IPS-18c (cell line): ENCODE data around the gene LMAN1L.

ENCODE experiments used
- H3K4me3 ChIP-seq: 2 replicates; pipeline ENCODE4 v1.7.0; 2013; ENCODE audit warnings: low read depth, mild to moderate bottlenecking, low read length, moderate library complexity; ENCODE audit not compliant: insufficient read depth
- H3K9me3 ChIP-seq: one replicate; pipeline ENCODE4 v1.6.1; 2013; ENCODE audit warnings: mild to moderate bottlenecking, low read length, moderate library complexity; ENCODE audit not compliant: control insufficient read depth, insufficient read depth

The LMAN1L gene

GRCh38 chr15:74825866-74826265 lies 13.2 kb downstream of the LMAN1L start:
- H3K4me3 ChIP-seq, result no peak overlapping the region
- no peaks in the 10 kb centered on the region for H3K9me3 ChIP-seq

- H3K9me3 ChIP-seq, result no peaks in the 10 kb centered on the region
- H3K4me3 ChIP-seq, result peak within 1 kb of the TSS; percentile 9; the same call in 1 of the 2 replicates
Measured at GRCh38 chr15:74826364-74826819, 13.8 kb downstream of the LMAN1L start, which contains the start of gene CPLX3. CPLX3 (plus strand) TSS chr15:74826627; CDS start chr15:74826704, 77 bp downstream.

GRCh38 chr15:74826921-74827320 lies 14.3 kb downstream of the LMAN1L start:
- Histone ChIP-seq H3K9me3 (no peaks in the 10 kb centered on the region), H3K4me3 (peak overlapping the region; percentile 9; the same call in 1 of the 2 replicates)

- Histone ChIP-seq H3K4me3 (no peak overlapping the region), H3K9me3 (no peaks in the 10 kb centered on the region)
Measured at GRCh38 chr15:74827614-74828013, 15.0 kb downstream of the LMAN1L start.

- H3K4me3 ChIP-seq, result no peak overlapping the region
- no peaks in the 10 kb centered on the region for H3K9me3 ChIP-seq
Measured at GRCh38 chr15:74828835-74829234, 16.2 kb downstream of the LMAN1L start.

- Histone ChIP-seq H3K4me3 (no peak overlapping the region), H3K9me3 (no peaks in the 10 kb centered on the region)
Measured at GRCh38 chr15:74829486-74829885, 16.9 kb downstream of the LMAN1L start.

- H3K9me3 ChIP-seq, result no peaks in the 10 kb centered on the region
Measured at GRCh38 chr15:74829991-74830390, 17.4 kb downstream of the LMAN1L start.

GRCh38 chr15:74830868-74831267 lies 18.2 kb downstream of the LMAN1L start:
- H3K9me3 ChIP-seq, result no peaks in the 10 kb centered on the region
- no peak overlapping the region for H3K4me3 ChIP-seq

More at GRCh38 chr15:74829991-74830390, 17.4 kb downstream of the LMAN1L start:
- H3K4me3 ChIP-seq, result no peak overlapping the region

- no peaks in the 10 kb centered on the region for H3K9me3 ChIP-seq
- no peak overlapping the region for H3K4me3 ChIP-seq
Measured at GRCh38 chr15:74831813-74832495, 19.3 kb downstream of the LMAN1L start.

GRCh38 chr15:74832826-74833225 lies 20.2 kb downstream of the LMAN1L start:
- Histone ChIP-seq H3K4me3 (no peak overlapping the region), H3K9me3 (no peaks in the 10 kb centered on the region)

GRCh38 chr15:74833376-74834107 lies 20.9 kb downstream of the LMAN1L start:
- no peaks in the 10 kb centered on the region for H3K9me3 ChIP-seq
- no peak overlapping the region for H3K4me3 ChIP-seq

GRCh38 chr15:74835312-74835823 lies 22.7 kb downstream of the LMAN1L start:
- no peaks in the 10 kb centered on the region for H3K9me3 ChIP-seq

GRCh38 chr15:74836846-74837245 lies 24.2 kb downstream of the LMAN1L start:
- no peaks in the 10 kb centered on the region for H3K9me3 ChIP-seq
- no peak overlapping the region for H3K4me3 ChIP-seq

More at GRCh38 chr15:74835312-74835823, 22.7 kb downstream of the LMAN1L start:
- no peak overlapping the region for H3K4me3 ChIP-seq

GRCh38 chr15:74837482-74838136 lies 25.0 kb downstream of the LMAN1L start:
- H3K9me3 ChIP-seq, result no peaks in the 10 kb centered on the region
- H3K4me3 ChIP-seq, result no peak overlapping the region

- H3K9me3 ChIP-seq, result no peaks in the 10 kb centered on the region
- H3K4me3 ChIP-seq, result no peak overlapping the region
Measured at GRCh38 chr15:74838137-74838516, 25.5 kb downstream of the LMAN1L start.

- Histone ChIP-seq H3K4me3 (no peak overlapping the region), H3K9me3 (no peaks in the 10 kb centered on the region)
Measured at GRCh38 chr15:74838746-74839525, 26.3 kb downstream of the LMAN1L start.
